ENCODE data around the gene SLC44A5. TPM values are rescaled to one million over a fixed set of nuclear protein-coding genes. Genes with fewer than 3 reads are reported as not detected.

Gene SLC44A5
- total and polyA plus RNA-seq, 2 experiments from 2014 or later = 3.3 to 11.7 TPM

DNA sequence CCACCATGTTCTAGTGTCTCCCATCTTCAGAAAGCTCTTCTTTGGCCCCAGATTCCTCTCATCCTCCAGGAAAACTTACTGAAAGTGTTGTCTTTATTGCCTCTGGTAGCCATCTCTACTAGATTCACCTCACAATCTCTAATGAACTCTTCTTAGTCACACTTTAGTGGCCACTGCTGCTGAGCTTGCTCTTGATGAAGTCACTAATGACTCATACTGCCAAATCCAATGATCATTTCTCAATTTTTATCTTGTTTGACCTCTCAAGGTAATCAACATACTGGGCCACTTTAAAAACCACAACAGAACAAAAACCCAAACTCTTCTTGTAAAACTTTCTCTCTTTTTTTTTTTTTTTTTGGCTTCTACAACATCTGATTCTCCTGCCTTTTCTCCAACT, 280.3 kb downstream of the SLC44A5 start:
- H3K4me1 ChIP-seq (ENCODE audit: insufficient read depth) = no peaks in the 10 kb centered on the region
- no peak overlapping the region for H2AFZ ChIP-seq
- TF ChIP-seq NANOG (IDR thresholded peaks at IDR 0.05; ENCODE audit: borderline replicate concordance) = no peak
- no peak for TF ChIP-seq ZNF114 (CRISPR knock-in tag; IDR thresholded peaks at IDR 0.05)
- no peak for TF ChIP-seq POLR2AphosphoS5 (IDR thresholded peaks at IDR 0.05; ENCODE audit: low read depth)
- TF ChIP-seq, protein P1, sequence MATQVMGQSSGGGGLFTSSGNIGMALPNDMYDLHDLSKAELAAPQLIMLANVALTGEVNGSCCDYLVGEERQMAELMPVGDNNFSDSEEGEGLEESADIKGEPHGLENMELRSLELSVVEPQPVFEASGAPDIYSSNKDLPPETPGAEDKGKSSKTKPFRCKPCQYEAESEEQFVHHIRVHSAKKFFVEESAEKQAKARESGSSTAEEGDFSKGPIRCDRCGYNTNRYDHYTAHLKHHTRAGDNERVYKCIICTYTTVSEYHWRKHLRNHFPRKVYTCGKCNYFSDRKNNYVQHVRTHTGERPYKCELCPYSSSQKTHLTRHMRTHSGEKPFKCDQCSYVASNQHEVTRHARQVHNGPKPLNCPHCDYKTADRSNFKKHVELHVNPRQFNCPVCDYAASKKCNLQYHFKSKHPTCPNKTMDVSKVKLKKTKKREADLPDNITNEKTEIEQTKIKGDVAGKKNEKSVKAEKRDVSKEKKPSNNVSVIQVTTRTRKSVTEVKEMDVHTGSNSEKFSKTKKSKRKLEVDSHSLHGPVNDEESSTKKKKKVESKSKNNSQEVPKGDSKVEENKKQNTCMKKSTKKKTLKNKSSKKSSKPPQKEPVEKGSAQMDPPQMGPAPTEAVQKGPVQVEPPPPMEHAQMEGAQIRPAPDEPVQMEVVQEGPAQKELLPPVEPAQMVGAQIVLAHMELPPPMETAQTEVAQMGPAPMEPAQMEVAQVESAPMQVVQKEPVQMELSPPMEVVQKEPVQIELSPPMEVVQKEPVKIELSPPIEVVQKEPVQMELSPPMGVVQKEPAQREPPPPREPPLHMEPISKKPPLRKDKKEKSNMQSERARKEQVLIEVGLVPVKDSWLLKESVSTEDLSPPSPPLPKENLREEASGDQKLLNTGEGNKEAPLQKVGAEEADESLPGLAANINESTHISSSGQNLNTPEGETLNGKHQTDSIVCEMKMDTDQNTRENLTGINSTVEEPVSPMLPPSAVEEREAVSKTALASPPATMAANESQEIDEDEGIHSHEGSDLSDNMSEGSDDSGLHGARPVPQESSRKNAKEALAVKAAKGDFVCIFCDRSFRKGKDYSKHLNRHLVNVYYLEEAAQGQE (IDR thresholded peaks at IDR 0.05; ENCODE audit: unreplicated experiment) = no peak
- no peaks in the 10 kb centered on the region for H3K79me2 ChIP-seq (replicated peaks; ENCODE audit: insufficient read depth)
- no peaks in the 10 kb centered on the region for H3F3A ChIP-seq (replicated peaks; ENCODE audit: low read depth)
- H3K27ac Mint-ChIP-seq = no peak overlapping the region
- H3K27me3 ChIP-seq (ENCODE audit: insufficient read depth) = no peaks in the 10 kb centered on the region
- no peaks in the 10 kb centered on the region for H4K20me1 ChIP-seq (replicated peaks; ENCODE audit: insufficient read depth)
- H3K27me3 Mint-ChIP-seq (ENCODE audit: insufficient read depth, low read depth, poor library complexity) = no peaks in the 10 kb centered on the region
- H3K9me2 ChIP-seq (ENCODE audit: insufficient read depth) = no peaks in the 10 kb centered on the region
- no peaks in the 10 kb centered on the region for H3K9me3 Mint-ChIP-seq
- peaks cover 9% of the 10 kb centered on the region for H3K4me1 Mint-ChIP-seq
- H3K4me2 ChIP-seq = no peak overlapping the region
- H3K27ac ChIP-seq (ENCODE audit: low read depth) = no peak overlapping the region
- ATAC-seq (no peak), DNase-seq (ENCODE audit: low spot score) (no peak)
- H3K4me3 ChIP-seq = no peak overlapping the region
- no peaks in the 10 kb centered on the region for H3K36me3 Mint-ChIP-seq (ENCODE audit: low read depth)
- H3K36me3 ChIP-seq (ENCODE audit: insufficient read depth) = no peaks in the 10 kb centered on the region
- H3K4me3 Mint-ChIP-seq = no peak overlapping the region

DNA sequence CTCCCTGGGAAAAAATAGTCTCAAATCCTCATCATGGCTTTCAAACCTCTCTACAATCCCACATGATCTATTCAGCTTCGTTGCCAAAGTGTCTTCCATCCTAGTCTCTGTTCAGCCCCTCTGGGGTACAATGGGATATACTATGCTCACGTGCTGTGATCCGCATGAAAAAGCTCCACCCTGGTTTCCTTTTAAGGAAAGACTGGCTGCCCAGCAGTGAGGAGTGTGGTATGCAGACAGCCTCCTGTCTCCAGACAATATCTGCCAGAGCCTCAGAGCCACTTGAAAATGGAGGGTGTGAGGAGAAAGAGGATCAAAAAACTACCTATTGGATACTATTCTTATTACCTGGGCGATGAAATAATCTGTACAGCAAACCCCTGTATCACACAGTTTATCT, 282.2 kb downstream of the SLC44A5 start:
- H3K4me2 ChIP-seq = no peak overlapping the region
- H3K4me1 Mint-ChIP-seq = peaks cover 9% of the 10 kb centered on the region
- H3K9me2 ChIP-seq (ENCODE audit: insufficient read depth) = no peaks in the 10 kb centered on the region
- H3K4me3 ChIP-seq = no peak overlapping the region
- no peaks in the 10 kb centered on the region for H3K4me1 ChIP-seq (ENCODE audit: insufficient read depth)
- no peaks in the 10 kb centered on the region for H4K20me1 ChIP-seq (replicated peaks; ENCODE audit: insufficient read depth)
- no peaks in the 10 kb centered on the region for H3K36me3 Mint-ChIP-seq (ENCODE audit: low read depth)
- no peaks in the 10 kb centered on the region for H3K79me2 ChIP-seq (replicated peaks; ENCODE audit: insufficient read depth)
- no peaks in the 10 kb centered on the region for H3K27me3 Mint-ChIP-seq (ENCODE audit: insufficient read depth, low read depth, poor library complexity)
- DNase-seq (ENCODE audit: low spot score) (peak; percentile 56), ATAC-seq (peak; percentile 93)
- H2AFZ ChIP-seq = no peak overlapping the region
- H3K36me3 ChIP-seq (ENCODE audit: insufficient read depth) = no peaks in the 10 kb centered on the region
- H3K4me3 Mint-ChIP-seq = no peak overlapping the region
- H3K9me3 Mint-ChIP-seq = no peaks in the 10 kb centered on the region
- no peak overlapping the region for H3K27ac ChIP-seq (ENCODE audit: low read depth)
- TF ChIP-seq ZNF331 (CRISPR knock-in tag; IDR thresholded peaks at IDR 0.05; ENCODE audit: low read depth) = no peak
- TF ChIP-seq JUNB (IDR thresholded peaks at IDR 0.05; ENCODE audit: unreplicated experiment) = no peak
- H3F3A ChIP-seq (replicated peaks; ENCODE audit: low read depth) = no peaks in the 10 kb centered on the region
- H3K27ac Mint-ChIP-seq = peak overlapping the region; percentile 80; the same call in 1 of the 2 replicates
- H3K27me3 ChIP-seq (ENCODE audit: insufficient read depth) = no peaks in the 10 kb centered on the region

DNA sequence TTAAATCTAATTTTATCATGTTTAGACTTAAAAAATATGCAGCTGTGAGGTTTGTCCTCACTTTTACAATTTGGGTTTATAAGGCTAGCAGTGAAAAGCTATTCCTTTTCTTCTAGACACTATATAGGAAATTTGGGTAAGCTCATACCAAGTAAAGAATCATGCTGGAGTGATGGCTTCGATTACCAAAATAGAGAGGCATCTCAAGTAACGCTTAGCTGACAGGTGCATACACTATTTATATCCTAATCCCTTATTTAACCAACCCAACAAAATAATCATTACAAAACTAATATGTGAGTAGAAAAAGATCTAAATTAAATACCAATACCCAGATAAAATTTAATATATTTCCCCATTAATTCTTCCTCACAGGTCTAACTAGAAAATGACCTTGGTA, 283.5 kb downstream of the SLC44A5 start:
- Mint-ChIP-seq H3K4me3 (no peak overlapping the region), H3K27me3 (ENCODE audit: insufficient read depth, low read depth, poor library complexity) (no peaks in the 10 kb centered on the region), H3K36me3 (ENCODE audit: low read depth) (no peaks in the 10 kb centered on the region), H3K9me3 (no peaks in the 10 kb centered on the region), H3K4me1 (peaks cover 9% of the 10 kb centered on the region), H3K27ac (no peak overlapping the region)
- no peaks in the 10 kb centered on the region for H3K9me2 ChIP-seq (ENCODE audit: insufficient read depth)
- no peak overlapping the region for H3K4me2 ChIP-seq
- no peaks in the 10 kb centered on the region for H3K79me2 ChIP-seq (replicated peaks; ENCODE audit: insufficient read depth)
- H3K27me3 ChIP-seq (ENCODE audit: insufficient read depth) = no peaks in the 10 kb centered on the region
- no peak for DNase-seq (ENCODE audit: low spot score)
- no peaks in the 10 kb centered on the region for H3K4me1 ChIP-seq (ENCODE audit: insufficient read depth)
- no peak for ATAC-seq
- no peaks in the 10 kb centered on the region for H3F3A ChIP-seq (replicated peaks; ENCODE audit: low read depth)
- no peak overlapping the region for H2AFZ ChIP-seq
- no peaks in the 10 kb centered on the region for H3K36me3 ChIP-seq (ENCODE audit: insufficient read depth)
- H4K20me1 ChIP-seq (replicated peaks; ENCODE audit: insufficient read depth) = no peaks in the 10 kb centered on the region
- no peak overlapping the region for H3K27ac ChIP-seq (ENCODE audit: low read depth)
- H3K4me3 ChIP-seq = no peak overlapping the region
- TF ChIP-seq EZH2phosphoT487 (IDR thresholded peaks at IDR 0.05; ENCODE audit: unreplicated experiment) = no peak
- TF ChIP-seq, protein P2, sequence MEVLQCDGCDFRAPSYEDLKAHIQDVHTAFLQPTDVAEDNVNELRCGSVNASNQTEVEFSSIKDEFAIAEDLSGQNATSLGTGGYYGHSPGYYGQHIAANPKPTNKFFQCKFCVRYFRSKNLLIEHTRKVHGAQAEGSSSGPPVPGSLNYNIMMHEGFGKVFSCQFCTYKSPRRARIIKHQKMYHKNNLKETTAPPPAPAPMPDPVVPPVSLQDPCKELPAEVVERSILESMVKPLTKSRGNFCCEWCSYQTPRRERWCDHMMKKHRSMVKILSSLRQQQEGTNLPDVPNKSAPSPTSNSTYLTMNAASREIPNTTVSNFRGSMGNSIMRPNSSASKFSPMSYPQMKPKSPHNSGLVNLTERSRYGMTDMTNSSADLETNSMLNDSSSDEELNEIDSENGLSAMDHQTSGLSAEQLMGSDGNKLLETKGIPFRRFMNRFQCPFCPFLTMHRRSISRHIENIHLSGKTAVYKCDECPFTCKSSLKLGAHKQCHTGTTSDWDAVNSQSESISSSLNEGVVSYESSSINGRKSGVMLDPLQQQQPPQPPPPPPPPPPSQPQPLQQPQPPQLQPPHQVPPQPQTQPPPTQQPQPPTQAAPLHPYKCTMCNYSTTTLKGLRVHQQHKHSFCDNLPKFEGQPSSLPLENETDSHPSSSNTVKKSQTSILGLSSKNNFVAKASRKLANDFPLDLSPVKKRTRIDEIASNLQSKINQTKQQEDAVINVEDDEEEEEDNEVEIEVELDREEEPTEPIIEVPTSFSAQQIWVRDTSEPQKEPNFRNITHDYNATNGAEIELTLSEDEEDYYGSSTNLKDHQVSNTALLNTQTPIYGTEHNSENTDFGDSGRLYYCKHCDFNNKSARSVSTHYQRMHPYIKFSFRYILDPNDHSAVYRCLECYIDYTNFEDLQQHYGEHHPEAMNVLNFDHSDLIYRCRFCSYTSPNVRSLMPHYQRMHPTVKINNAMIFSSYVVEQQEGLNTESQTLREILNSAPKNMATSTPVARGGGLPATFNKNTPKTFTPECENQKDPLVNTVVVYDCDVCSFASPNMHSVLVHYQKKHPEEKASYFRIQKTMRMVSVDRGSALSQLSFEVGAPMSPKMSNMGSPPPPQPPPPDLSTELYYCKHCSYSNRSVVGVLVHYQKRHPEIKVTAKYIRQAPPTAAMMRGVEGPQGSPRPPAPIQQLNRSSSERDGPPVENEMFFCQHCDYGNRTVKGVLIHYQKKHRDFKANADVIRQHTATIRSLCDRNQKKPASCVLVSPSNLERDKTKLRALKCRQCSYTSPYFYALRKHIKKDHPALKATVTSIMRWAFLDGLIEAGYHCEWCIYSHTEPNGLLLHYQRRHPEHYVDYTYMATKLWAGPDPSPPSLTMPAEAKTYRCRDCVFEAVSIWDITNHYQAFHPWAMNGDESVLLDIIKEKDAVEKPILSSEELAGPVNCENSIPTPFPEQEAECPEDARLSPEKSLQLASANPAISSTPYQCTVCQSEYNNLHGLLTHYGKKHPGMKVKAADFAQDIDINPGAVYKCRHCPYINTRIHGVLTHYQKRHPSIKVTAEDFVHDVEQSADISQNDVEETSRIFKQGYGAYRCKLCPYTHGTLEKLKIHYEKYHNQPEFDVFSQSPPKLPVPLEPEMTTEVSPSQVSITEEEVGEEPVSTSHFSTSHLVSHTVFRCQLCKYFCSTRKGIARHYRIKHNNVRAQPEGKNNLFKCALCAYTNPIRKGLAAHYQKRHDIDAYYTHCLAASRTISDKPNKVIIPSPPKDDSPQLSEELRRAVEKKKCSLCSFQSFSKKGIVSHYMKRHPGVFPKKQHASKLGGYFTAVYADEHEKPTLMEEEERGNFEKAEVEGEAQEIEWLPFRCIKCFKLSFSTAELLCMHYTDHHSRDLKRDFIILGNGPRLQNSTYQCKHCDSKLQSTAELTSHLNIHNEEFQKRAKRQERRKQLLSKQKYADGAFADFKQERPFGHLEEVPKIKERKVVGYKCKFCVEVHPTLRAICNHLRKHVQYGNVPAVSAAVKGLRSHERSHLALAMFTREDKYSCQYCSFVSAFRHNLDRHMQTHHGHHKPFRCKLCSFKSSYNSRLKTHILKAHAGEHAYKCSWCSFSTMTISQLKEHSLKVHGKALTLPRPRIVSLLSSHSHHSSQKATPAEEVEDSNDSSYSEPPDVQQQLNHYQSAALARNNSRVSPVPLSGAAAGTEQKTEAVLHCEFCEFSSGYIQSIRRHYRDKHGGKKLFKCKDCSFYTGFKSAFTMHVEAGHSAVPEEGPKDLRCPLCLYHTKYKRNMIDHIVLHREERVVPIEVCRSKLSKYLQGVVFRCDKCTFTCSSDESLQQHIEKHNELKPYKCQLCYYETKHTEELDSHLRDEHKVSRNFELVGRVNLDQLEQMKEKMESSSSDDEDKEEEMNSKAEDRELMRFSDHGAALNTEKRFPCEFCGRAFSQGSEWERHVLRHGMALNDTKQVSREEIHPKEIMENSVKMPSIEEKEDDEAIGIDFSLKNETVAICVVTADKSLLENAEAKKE (CRISPR knock-in tag; IDR thresholded peaks at IDR 0.05) = no peak
